RPMI8226 (cell line): ENCODE data around the gene TAF1.

Experiments
- DNase-seq: peaks from one replicate; pipeline ENCODE4 v3.0.0-alpha.2; 2015

Gene TAF1

DNA sequence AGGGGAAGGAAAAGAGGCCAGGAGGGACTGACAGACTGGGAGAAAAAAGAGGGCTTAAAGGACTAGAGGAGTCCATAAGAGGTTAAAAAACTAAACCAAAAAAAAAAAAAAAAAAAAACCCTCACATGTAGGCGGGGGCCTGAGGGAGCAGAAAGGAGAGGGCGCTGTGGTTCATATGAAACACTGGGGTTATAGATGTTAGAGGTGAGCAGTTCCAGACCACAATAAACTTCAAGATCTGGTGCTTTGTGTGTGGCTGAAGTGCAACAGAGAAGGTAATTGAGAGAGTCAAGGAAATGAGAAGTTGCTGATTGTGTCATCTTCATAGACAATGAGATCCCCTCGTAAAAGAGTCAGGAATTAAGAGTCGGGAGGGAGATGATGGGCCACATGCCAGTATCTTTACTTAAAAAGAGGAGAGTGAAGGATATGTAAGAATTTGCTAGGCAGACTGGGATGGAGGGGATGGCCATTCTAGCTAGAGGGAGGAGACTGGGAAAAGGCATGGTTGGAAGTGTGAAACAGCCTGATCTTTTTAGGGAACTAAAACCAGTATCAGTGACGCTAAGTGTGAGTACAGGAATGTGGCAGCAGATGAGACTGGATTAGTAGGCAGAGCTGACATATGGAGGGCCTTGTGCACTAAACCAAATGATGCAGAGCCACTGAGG, 148.3 kb downstream of the TAF1 start:
- no peak for DNase-seq

- DNase-seq = no peak
Observed at GRCh38 chrX:71515038-71515396, 148.9 kb downstream of the TAF1 start.
